Motor neuron (in vitro differentiated cells): ENCODE measurements around the gene ASB10. TPM values are rescaled to one million over a fixed set of nuclear protein-coding genes. Genes with fewer than 3 reads are reported as not detected.
A peak's percentile ranks its signal among the peaks of the same experiment; 100 is the strongest.

Experiments
- ATAC-seq, 8 experiments: fragments of 200-7000 bp; cut with Tn5 transposase; replicated peaks in 6 of 8; 2 replicates each; pipeline ENCODE4 v1.8.0; 2021; ENCODE audit warnings: mild to moderate bottlenecking in 8 of 8, moderate library complexity in 8 of 8
- H3K27ac ChIP-seq, 2 donors: fragments of 250-450 bp; sonication (Bioruptor Pico); 2 replicates each; pipeline ENCODE4 v1.9.0; 2021; ENCODE audit warnings: antibody characterized with exemption in 2 of 2, mild to moderate bottlenecking in 2 of 2, moderate library complexity in 1 of 2
- H3K4me1 ChIP-seq, 2 donors: fragments of 250-450 bp; sonication (Bioruptor Pico); replicated peaks in 1 of 2; 2 replicates each; pipeline ENCODE4 v1.6.1; 2021; ENCODE audit warnings: antibody characterized with exemption in 2 of 2, mild to moderate bottlenecking in 2 of 2, moderate library complexity in 1 of 2
- H3K4me3 ChIP-seq, 5 donors: fragments of 250-450 bp; sonication (Bioruptor Pico); 2 replicates each; pipeline ENCODE4 v1.9.0; 2021; ENCODE audit warnings: antibody characterized with exemption in 5 of 5, mild to moderate bottlenecking in 5 of 5, moderate library complexity in 4 of 5
- WGBS, 10 experiments: fragments of 450-650 bp; shearing (Covaris generic); methylation state at CpG; one replicate each; pipeline ENCODE4 v1.0.0; 2022; 5-methylcytosine and 5-hydroxymethylcytosine counted together
- in situ Hi-C, 9 experiments: fragments of 400-800 bp; cut with MboI; loops; one replicate each; pipeline ENCODE4 v1.15.0; 2021; ENCODE audit warnings: low sequenced_read_pairs in 9 of 9, low pct_unique_long_range_greater_than_20kb in 2 of 9; ENCODE audit not compliant: unreplicated experiment in 9 of 9
- total RNA-seq, 8 experiments: library from RNA; unstranded; fragments of 300-600 nt; gene quantifications; 2 replicates each; pipeline versions ENCODE4 v1.2.3 to v1.2.4, GENCODE V29; 2022

The ASB10 gene, protein sequence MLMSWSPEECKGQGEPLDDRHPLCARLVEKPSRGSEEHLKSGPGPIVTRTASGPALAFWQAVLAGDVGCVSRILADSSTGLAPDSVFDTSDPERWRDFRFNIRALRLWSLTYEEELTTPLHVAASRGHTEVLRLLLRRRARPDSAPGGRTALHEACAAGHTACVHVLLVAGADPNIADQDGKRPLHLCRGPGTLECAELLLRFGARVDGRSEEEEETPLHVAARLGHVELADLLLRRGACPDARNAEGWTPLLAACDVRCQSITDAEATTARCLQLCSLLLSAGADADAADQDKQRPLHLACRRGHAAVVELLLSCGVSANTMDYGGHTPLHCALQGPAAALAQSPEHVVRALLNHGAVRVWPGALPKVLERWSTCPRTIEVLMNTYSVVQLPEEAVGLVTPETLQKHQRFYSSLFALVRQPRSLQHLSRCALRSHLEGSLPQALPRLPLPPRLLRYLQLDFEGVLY
- total RNA-seq = under 1 TPM in 2 of 8 experiments, not detected in 6; 0.33 to 0.56 TPM

DNA sequence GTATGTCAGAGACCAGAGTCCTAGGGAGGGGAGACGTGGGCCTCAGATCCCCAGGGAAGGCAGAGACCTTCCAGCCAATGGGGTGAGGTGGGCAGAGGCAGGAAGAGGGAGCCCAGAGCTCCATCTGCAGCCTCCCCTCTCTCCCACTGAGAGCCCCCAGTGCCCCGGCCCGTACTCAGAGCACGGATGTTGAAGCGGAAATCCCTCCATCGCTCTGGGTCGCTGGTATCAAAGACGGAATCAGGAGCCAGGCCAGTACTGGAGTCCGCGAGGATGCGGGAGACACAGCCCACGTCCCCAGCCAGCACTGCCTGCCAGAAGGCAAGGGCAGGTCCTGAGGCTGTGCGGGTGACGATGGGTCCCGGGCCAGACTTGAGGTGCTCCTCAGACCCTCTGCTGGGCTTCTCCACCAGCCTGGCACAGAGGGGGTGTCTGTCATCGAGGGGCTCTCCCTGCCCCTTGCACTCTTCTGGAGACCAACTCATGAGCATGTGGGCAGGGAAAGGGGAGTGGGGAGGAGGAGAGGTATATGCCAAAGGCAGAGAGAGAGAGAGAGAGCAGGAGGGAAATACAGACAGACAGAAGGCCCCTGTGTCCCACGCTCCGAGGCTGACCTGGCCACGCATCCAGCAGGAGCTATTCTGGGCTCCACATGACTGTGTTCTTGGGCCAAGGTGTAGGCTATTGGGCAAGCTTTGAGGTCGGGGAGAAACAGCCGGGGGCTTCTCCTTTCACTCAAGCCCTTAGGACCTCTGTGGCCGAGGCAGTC is at the start of gene ASB10:
TSS of gene ASB10 (minus strand) at position 611 of the 769 bp plus-strand sequence. CDS start at position 491, 120 bp downstream.
- no peak for ATAC-seq
- no peaks in the 10 kb centered on the region for H3K4me1 ChIP-seq
- H3K27ac ChIP-seq = no peak within 1 kb of the TSS
- WGBS, 10 experiments = 47 to 100% (median 91%) methylated on average over 1 to 11 of the region's 22 CpGs; no CpG with 5 or more reads in 3 of the 10 experiments
- H3K4me3 ChIP-seq = no peak within 1 kb of the TSS
- in situ Hi-C loops = no loop called here

DNA sequence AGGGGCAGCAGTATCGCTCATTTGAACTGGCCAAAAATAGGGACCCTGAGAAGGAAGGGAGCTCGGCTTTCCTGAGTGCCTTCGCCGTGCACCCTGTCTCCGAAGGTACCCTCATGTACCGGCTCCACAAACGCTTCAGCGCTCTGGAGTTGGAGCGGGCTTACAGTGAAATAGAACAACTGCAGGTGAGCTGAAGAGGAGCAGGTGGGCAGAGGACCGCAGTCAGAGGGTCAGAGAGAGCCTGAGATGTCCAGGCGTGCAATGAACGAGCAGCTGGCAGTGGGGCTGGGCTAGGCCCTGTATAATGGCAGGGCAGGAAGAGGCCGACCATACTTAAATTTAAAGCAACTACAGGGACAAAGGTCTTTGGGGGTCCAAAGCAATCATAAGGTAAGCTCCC is 49.4 kb upstream of the ASB10 start:
- Histone ChIP-seq H3K4me1 (peaks cover 14 to 19% of the 10 kb centered on the region in 2 donors), H3K4me3 (no peak overlapping the region), H3K27ac (no peak overlapping the region)
- no peak for ATAC-seq
- WGBS, 10 experiments = 77 to 100% (median 87%) methylated on average over 1 to 8 of the region's 13 CpGs; no CpG with 5 or more reads in 5 of the 10 experiments
- in situ Hi-C loops = no loop called here

DNA sequence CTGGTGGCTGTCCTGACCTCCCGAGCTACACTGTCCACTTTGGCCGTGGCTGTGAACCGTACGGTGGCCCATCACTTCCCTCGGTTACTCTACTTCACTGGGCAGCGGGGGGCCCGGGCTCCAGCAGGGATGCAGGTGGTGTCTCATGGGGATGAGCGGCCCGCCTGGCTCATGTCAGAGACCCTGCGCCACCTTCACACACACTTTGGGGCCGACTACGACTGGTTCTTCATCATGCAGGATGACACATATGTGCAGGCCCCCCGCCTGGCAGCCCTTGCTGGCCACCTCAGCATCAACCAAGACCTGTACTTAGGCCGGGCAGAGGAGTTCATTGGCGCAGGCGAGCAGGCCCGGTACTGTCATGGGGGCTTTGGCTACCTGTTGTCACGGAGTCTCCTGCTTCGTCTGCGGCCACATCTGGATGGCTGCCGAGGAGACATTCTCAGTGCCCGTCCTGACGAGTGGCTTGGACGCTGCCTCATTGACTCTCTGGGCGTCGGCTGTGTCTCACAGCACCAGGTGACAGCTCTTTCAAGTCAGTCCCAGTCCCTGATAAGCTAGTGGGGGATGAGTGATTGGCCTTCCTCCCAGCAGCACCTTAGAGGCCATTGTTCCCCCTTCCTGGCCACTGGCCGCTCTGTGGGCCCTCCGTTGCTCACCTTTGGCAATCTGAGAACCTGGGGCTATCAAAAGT is 48.2 kb upstream of the ASB10 start:
- no peak for ATAC-seq
- H3K4me1 ChIP-seq = peaks cover 14 to 19% of the 10 kb centered on the region in 2 donors
- WGBS, 10 experiments = 85 to 100% (median 94%) methylated on average over 1 to 8 of the region's 28 CpGs; no CpG with 5 or more reads in 3 of the 10 experiments
- no peak overlapping the region for H3K27ac ChIP-seq
- H3K4me3 ChIP-seq = no peak overlapping the region
- in situ Hi-C loops = no loop called here

DNA sequence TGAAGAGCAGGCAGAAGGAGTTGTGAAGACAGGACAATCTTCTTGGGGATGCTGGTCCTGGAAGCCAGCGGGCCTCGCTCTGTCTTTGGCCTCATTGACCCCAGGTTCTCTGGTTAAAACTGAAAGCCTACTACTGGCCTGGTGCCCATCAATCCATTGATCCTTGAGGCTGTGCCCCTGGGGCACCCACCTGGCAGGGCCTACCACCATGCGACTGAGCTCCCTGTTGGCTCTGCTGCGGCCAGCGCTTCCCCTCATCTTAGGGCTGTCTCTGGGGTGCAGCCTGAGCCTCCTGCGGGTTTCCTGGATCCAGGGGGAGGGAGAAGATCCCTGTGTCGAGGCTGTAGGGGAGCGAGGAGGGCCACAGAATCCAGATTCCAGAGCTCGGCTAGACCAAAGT is 46.8 kb upstream of the ASB10 start:
- no peak overlapping the region for H3K27ac ChIP-seq
- 68 to 94% (median 83%) methylated on average over 1 to 8 of the region's 9 CpGs; no CpG with 5 or more reads in 5 of the 10 experiments for WGBS, 10 experiments
- peaks cover 14% of the 10 kb centered on the region in 2 donors for H3K4me1 ChIP-seq
- in situ Hi-C loops = no loop called here
- peak overlapping the region; percentile 75 to 99 (median 95) for H3K4me3 ChIP-seq
- no peak for ATAC-seq

DNA sequence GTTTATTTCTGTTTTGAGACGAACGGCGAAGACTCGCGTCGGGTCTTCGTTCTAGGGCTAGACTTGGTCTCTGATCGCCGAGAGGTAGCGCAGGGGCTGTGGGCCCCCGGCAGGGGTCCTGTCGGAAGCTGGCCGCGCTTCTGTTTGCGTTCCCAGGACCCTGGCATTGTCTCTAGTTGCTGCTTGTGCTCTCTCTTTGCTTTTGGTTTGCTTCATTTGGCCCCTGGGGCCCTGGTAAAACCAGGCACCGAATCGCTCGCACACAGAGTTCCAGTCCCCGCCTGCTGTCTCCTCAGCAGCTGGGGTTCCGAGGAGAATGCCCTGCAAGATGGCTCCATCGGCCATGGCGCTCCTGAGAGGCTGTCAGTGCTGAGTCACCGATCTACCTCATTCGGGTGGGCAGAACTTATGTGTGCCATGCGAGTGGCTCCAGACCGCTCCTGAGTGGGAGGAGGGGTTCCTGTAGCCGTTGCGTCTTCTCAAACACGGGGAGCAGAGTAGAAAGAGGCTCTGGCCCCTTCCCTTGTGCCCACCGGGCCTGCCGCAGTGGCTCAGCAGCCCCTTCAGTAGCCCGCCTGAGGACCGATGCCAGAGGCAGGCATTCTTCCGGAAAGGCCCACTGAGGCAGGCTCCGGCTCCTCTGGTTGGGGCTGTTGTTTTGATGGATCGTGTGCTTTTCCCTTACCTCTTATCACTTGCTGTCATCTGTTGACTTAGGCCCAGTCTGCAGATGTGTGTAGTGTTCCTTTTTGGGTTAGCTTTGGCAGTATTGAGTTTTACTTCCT is 46.1 kb upstream of the ASB10 start:
- ATAC-seq = peak; percentile 37 to 71 (median 57)
- Histone ChIP-seq H3K27ac (peak overlapping the region; percentile 94 to 98), H3K4me1 (peaks cover 14 to 16% of the 10 kb centered on the region in 2 donors), H3K4me3 (peak overlapping the region; percentile 75 to 99 (median 95))
- WGBS, 10 experiments = 0 to 69% (median 0%) methylated on average over 1 to 10 of the region's 36 CpGs; no CpG with 5 or more reads in 4 of the 10 experiments
- in situ Hi-C loops = no loop called here

DNA sequence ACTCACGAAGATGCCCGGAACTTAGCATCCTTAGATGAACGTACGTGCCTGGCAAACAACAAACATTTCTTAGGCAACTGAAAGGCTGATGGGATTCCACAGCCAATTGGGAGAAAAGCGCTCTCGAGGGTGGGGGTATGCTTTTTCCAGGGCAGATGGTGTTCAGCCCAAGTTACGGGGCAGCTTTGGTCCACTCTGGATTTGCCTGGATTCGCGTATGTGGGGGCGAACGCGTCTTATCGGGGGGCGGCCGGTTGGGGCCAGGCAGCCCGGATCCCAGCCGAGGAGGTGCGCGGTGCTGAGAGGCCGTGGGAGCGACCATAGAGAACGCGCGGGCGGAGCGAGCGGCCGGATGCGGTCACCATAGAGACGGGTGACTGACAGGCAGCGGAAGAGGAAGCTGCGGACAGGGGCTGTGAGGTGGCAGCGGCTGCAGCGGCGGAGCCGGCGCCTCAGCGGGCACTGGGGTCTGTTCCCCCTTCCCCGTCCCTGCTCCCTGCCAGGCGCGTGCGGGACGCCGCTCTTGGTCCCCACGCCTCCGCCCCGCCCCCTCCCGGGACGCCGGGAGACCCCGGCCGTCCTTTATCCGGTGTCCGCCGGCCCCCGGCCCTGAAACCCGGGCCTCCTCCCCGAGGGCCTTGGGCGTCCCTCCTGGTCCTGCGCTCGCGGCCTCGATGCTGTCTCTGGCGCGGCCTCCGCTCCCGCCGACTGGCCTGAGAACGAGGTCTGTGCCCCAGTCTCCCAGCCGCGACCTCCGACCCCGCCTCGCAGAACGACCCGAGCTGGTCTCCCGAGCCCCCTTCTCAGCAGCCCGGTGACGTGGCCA is 45.3 kb upstream of the ASB10 start, which contains the start of gene CHPF2:
TSS of gene CHPF2 (plus strand) at position 393 of the 826 bp plus-strand sequence. CDS start 1,529 bp downstream, outside the sequence.
- Histone ChIP-seq H3K4me1 (peaks cover 14 to 19% of the 10 kb centered on the region in 2 donors), H3K4me3 (peak within 1 kb of the TSS; percentile 75 to 99 (median 95)), H3K27ac (peak within 1 kb of the TSS; percentile 94 to 98)
- in situ Hi-C loops = no loop called here
- WGBS, 10 experiments = 0 to 26% (median 1%) methylated on average over 2 to 14 of the region's 79 CpGs; no CpG with 5 or more reads in 2 of the 10 experiments
- peak; percentile 84 to 92 (median 88) for ATAC-seq

DNA sequence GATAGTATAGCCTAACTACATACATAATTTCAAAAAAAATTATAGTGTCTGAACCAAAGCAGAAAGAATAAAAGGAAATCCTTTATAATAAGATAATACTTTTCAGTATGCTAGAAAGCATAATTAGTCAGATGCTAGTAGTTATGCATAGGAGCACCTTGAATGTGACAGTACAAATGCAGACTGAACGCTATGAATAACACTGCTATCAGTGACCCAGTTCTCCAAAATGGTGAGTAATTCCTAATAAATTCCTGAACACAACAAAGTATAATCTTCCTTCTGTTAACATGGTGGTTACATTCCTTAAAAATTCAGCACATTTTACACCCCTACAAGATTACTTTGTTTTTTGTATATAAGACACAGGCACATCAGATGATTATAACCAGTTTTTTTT is 44.0 kb upstream of the ASB10 start:
- H3K27ac ChIP-seq = no peak overlapping the region
- in situ Hi-C loops = no loop called here
- H3K4me1 ChIP-seq = peaks cover 14 to 20% of the 10 kb centered on the region in 2 donors
- H3K4me3 ChIP-seq = no peak overlapping the region
- ATAC-seq = no peak
- 43 to 83% (median 71%) methylated on average over 1 of the region's 1 CpG; no CpG with 5 or more reads in 5 of the 10 experiments for WGBS, 10 experiments

DNA sequence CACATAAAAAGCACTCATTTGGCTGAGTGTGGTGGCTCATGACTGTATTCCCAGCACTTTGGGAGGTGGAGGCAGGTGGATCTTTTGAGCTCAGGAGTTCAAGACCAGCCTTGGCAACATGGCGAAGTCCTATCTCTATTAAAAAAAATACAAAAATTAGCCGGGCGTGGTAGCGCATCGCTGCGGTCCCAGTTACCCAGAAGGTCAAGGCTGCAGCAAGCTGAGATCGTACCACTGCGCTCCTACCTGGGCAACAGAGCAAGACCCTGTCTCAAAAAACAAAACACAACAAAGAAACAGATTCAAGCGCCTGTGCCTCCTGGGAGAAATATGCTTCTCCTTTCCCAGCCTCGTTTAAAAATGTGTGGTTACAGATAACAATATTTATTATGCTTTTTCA is 42.2 kb upstream of the ASB10 start:
- in situ Hi-C loops = no loop called here
- peaks cover 19 to 27% of the 10 kb centered on the region in 2 donors for H3K4me1 ChIP-seq
- no peak overlapping the region for H3K27ac ChIP-seq
- no peak for ATAC-seq
- H3K4me3 ChIP-seq = no peak overlapping the region
- 40 to 100% (median 94%) methylated on average over 1 to 8 of the region's 10 CpGs; no CpG with 5 or more reads in 2 of the 10 experiments for WGBS, 10 experiments

DNA sequence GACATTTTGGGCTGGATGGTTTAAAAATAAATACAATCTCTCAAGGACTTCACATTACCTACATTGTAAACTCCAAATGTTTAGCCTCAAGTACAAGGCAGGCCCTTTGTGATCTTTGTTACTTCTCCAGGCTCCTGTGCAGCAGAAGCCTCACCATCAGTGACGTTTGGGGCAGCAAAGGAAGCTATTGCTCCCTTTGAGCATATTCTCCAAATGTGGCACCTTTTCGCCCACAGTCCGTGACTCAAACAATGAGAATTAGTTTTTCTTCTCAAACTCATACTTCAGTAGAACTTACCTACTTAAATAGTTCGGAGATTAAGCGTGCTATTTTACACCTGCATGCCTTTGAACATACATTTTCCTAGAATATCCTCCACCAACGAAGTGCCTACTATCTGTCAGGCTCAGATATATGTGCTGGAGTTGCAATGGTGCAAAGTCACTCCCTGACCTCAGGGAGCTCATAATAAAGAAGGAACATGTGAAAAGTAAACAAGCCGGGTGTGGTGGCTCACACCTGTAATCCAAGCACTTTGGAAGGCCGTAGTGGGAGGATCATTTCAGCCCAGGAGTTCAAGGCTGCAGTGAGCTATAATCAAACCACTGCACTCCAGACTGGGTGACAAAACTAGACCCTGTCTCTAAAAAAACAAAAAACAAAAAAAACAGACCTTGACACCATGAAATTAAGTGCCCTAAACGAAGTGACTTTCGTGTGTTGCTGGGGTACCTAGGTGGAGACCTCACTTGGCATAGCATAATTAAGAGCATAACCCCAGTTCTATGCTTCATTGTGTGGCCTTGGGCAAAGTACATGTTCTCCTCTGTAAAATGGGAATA is 41.2 kb upstream of the ASB10 start:
- in situ Hi-C loops = no loop called here
- WGBS, 10 experiments = 20 to 100% (median 74%) methylated on average over 2 to 8 of the region's 10 CpGs
- Histone ChIP-seq H3K4me1 (peaks cover 10 to 19% of the 10 kb centered on the region in 2 donors), H3K27ac (peak overlapping the region in 1 of 2 donors; percentile 71), H3K4me3 (peak overlapping the region; percentile 40 to 52 (median 49))
- ATAC-seq = no peak

DNA sequence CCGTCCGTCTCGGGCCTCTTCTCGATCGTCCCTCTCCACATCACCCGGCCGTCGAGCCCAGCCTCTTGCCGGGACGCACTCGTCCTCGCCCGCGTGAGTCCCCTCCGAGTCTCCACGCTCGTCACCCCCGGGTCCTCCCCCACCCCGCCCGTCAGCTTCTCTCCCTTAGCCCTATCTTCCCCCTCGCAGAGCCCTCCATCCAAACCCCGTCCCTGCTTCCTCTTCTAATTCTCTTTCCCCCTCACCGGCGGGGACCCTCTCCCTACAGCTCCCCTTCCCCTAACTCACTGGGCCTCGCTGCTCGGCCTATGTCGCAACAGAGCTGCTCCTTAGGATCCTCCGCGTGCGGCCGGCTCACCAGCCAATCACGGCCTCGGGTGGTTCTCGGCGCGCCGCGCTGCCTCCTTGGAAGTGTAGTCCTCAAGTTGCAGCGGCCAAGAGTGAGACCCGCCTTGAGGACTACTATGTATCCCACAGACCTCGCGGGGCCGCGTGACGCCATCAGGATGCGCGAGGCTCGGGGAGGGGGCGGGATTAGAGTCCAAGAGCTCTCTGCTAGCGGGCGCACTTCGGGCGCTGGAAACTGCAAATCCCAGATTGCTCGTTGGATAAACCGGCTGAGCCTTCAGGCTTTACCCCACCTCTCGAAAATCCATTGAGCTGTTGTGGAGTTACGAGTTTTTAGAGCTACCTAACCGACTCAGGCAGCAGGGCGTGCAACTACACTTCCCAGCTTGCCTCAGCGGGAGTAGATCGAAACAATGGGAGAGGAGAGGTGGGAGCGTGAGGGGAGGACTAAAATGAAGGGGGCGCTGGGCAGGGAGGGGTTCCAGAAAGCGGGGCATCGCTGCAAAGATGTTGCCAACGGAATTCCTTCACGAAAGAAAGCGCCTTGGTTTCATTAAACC is 40.1 kb upstream of the ASB10 start, which contains the start of gene ABCF2:
TSS of gene ABCF2 (minus strand) at position 331 of the 908 bp plus-strand sequence. CDS start 747 bp downstream, outside the sequence.
- ATAC-seq = peak; percentile 95 to 99 (median 98)
- WGBS, 10 experiments = 0 to 1% (median 0%) methylated on average over 1 to 15 of the region's 68 CpGs; no CpG with 5 or more reads in 3 of the 10 experiments
- Histone ChIP-seq H3K27ac (peak within 1 kb of the TSS; percentile 69 to 71), H3K4me3 (peak within 1 kb of the TSS; percentile 40 to 52 (median 49)), H3K4me1 (peaks cover 10 to 19% of the 10 kb centered on the region in 2 donors)
- in situ Hi-C loops = no loop called here
